DMS53 treated with DMSO at 0.1 percent for 48 hours (cell line): ENCODE measurements around the gene PAX1.

Experiments used
- DNase-seq: peaks from one replicate; lab custom pipeline; 2025; ENCODE audit not compliant: unreplicated experiment; lab: John Stamatoyannopoulos, UW

Gene PAX1

DNA sequence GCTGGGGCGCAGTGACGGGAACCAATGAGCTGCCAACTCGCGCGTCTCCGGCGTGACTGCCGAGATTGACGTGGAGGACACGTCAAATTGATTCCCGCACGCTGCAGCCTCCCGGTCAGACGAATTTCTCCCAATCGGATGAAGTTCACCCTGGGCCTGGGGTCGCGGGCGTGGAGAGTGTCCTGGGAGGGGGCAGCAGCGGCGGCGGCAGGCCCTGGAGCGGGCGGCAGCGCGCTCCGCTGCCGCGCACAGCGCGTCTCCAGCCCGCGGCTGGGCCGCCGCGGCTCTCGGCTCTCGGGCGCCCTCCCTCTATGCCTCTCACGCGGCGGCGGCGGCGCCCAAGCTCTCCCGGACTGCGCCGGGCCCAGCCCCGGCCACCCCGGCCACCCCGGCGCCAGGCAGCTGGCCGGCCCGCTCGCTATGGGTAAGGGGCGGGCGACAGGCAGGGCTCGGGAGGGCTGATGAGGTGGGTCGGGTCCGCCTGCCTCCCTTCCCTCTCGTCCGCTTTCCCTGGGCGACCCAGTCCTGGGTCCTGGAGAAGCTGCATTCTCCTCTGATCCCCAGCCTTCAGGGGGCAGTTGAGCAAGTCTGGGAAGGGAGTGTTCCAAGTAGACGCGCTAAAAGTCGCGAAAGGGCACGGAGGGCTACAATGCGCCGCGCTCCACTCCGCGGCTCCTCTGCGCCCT is at the start of gene PAX1:
Gene PAX1, plus strand, starts transcription at position 90 of the 686 bp plus-strand sequence. Its CDS starts 49 bp downstream, at position 139.
- no peak for DNase-seq

DNA sequence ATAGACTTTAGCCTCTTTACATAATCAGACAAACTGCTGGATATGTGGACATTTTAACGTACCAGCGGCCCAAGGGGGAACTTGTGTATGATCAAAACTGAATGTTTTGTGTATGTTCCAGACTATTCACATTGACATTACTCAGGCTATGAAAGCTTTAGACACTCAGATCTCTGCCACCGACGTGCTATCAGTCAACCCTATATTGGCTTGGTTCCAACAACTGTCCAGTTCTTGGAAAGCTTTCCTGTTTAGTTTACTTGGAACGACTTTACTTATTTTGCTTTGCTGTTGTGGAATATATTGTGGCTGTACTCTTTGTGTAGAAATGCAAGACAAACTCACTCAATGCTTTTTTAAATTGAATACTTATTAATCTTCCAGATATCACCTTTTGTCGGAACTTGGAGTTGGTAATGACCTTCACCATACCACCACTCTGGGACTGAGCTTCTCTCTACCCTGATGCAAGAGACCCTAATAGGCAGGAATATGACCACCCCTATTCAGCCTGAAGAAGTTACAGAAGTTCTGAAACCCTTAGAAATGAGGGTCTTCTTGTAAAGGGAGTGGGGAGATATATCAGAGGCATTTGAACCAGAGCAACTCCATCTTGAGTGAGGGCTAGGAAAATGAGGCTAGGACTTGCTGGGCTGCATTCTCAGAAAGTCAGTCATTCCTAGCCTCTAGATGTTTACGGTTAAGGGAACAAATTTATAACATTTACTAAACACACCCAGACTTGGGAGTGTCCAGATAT is 49.0 kb upstream of the PAX1 start:
- no peak for DNase-seq

DNA sequence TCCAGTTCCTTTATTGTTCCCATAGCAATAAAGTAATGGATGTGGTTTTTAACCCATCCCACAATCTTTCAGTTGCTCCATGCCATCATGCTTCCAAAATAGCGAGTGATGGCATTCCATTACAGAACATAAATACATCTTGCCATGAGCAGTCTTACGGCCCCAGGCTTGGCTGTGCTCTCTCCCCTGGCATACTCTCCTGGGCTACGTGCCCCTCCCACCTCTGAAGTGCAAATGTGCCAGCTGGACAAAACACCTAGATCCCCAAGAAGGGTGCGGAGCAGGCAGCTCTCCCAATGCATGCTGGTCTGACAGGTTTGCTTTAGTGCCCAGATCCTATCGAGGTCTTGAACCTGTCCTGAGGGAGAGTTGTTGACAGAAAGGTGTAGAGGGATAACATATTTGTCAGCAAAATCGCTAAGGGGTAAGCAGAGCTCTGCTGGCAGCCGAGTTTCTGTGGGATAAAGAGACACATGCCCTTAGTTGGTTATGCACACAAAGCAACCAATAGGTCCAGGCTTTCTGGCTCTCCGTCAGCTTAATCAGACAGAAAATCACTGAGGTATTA is 43.9 kb upstream of the PAX1 start:
- DNase-seq: no peak

DNA sequence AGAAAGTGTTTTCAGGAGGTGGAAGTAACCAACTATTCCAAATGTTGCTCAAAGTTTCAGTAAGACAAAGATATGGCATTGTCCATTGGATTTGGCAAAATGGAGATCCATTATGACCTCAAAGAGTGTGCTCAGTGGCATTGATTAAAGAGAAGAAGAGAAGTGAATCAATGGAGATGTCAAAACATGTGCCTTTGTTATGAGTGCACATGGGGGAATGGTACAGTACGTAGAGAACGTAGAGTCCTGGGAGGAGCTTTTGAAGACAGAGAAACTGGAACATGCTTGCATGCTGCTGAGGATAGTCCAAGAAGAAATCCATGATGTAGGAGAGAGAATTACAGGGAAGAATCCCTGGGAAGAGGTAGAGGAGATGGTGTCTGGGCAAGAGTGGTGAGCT is 42.0 kb upstream of the PAX1 start:
- DNase-seq: no peak

DNA sequence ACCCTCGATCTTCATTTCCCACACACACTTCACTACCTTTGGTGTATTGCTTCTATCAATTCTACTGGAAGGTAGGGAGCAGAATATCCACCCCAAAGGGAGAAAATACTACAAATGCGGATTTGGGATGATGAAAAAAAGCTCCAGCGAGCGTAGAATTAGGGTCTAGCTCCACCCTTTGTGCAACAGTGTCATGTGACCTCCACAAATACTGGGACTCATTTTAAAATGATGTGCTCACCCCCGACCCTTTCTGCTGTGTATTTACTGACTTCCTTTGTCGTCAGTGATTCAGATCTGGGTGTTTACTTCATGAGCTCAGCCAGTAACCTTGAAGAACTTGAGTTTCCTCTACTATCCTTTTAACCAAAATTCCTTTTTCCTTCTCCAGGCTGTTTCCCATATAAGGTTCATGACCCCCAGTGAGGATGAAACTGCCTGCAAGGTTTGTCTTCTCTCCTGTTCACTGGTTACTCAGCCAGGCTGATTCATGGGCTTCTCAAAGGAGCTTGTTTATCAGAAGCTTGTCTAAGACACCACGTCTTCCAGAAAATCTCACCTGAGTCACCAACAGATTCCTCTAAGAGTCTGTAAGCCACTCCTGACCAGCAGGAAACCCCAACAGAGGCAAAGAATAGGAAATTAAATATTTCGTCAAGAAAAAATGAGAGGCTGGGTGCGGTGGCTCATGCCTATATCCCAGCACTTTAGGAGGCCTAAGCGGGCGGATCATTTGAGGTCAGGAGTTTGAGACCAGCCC is 39.6 kb upstream of the PAX1 start:
- DNase-seq: no peak

DNA sequence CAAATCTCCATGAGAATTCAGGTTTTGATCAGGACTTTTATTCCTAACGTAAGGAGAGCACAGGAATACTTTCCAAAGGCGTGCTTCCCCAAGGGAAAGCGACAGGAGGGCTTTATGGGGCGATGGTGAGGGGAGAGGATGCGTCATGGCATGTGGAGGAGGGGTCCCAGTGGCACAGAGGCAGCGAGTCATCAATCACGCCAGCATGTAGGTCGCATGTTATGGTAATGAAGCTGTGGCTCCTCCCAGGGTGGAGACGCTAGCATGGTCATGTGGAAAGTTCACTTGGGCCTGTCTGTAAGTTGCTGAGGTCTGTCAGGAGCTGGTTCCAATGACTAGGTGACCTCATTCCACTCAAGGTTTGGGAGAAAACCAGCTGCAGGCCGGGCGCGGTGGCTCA is 35.3 kb upstream of the PAX1 start:
- DNase-seq: no peak

DNA sequence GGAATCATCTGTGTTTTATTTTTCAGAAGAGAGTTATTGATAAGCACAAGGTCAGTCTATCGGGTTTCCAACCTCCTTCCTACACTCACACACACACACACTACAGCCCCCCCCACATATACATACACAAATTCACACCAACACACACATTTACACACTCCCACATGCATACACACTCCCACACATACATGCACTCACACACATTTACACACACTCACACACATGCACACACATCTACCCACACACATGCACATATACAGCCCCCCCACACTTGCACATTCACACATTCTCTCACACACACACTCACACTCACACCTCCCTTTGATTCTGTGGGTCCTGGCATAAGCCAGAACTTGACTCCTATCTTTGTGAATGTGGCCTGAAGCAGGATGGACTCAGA is 34.5 kb upstream of the PAX1 start:
- DNase-seq: no peak

DNA sequence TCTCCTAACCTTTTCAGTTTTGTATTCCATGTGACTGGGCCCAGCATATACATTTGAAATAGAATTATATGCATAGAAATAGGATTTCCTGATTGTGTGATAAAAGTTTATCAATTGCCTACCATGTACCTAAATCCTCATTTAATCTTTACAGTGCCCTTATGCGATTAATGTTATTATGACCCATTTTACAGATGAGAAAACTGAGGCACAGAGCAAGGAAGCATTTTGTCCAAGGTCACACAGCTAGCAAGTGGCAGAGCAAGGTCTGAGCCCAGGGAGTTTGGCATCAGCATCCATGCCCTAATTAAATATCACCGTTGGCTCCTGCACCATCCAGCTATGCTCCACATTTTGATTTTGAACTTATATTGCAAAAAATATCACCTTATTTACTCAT is 28.2 kb upstream of the PAX1 start:
- DNase-seq: no peak

DNA sequence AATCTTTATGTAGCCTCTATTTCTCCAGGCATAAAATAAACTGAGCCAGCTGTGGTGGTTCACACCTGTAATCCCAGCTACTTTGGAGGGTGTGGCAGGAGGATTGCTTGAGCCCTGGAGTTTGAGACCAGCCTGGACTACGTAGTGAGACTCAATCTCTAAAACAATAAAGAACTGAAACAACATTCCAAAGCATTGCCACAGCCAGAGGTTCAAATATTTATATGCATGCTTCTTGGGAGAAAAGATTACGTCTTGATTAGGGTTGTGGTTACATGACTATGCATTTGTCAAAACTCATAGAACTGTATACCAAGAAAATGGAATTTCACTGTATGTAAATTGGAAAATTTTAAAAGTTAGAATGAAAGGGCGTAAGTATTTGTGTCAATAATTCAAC is 27.7 kb upstream of the PAX1 start:
- no peak for DNase-seq

DNA sequence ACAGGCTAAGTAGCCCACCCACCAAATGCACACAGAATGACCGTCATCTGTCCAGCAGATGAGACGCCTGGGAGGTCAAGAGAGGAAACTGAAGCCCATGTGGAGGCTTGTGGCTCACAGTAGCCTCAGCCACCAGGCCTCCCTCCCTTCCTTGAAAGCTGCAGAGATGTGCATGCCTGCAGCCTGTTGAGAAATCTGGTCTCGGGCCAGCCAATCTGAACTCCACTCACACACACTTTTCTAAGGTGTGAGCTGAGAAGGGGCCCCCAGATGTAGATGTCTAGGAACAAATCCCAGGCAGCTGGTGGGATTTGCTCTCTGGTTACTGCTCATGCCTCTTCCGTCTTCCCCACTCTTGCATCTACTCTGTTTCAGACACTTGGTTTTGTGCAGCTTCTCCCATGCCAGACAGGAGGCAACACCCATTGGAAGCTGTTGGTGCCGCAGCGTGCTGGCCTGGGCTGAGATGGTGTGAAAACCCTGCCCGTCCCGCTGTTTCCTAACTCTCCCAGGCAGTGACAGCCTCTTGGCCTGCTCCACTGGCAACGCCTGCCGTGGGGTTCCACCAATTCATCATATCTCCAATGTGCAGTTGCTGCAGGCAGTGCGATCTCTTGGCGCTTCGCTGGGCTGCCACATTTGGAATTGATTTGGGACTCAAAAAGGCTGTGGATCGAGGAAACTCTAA is 24.1 kb upstream of the PAX1 start:
- DNase-seq: no peak

DNA sequence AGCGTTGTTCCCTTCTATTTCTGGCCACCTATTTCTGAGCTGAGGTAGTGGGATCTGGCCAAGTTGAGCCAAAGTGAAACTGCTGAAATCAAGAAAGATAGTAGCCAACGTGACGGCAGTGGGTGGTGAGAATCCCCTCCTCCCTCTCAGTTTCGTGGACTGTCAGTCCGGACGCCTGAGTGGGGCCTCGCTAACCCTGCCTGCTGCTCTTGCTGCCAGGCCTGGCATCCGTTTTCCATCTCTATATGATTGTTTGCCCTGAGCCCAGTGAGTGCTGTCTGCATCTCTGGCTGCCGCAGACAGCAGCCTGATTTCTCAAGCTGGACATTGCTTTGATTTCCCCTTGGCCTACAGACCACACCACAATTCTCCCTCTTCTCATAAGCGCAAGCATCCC is 23.5 kb upstream of the PAX1 start:
- DNase-seq: no peak

DNA sequence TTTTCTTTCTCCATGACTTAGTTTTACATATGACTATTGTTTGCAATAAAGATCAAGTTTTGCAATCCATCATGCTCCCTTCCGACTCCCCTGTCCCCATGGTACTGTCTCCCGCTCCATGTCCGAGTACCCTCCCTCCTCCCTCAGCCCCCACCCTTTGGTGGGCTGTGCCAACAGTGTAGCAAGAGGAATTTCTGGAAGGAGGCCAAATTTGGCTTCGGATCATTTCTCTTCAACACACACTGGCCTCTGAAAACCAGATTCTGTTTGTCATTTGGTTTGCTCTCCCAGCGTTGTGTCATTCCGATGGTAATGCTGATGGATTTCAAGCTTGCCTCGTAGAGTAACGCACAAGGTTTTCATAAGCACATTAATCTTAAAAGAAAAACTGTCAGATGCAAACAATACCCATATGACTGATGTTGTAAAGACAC is 22.9 kb upstream of the PAX1 start:
- DNase-seq: no peak

DNA sequence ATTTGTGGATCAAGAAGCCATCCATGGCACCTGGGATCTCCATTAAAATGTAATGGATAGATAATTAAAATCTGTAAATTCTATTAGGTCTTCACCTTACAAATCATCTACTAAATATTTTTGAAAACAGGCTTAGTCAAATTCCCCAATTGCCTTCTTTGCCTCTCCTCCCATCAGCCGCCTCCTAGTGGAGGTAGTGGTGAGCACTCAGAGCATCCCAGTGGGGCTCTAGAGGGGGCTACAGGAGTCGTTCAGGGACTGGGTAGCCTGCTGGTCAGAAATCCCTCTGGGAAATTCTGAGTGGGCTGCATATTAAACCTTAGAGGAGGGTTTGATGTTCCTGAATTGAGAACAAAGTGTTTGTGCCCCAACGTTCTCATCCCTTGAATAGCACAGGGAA is 20.8 kb upstream of the PAX1 start:
- no peak for DNase-seq

DNA sequence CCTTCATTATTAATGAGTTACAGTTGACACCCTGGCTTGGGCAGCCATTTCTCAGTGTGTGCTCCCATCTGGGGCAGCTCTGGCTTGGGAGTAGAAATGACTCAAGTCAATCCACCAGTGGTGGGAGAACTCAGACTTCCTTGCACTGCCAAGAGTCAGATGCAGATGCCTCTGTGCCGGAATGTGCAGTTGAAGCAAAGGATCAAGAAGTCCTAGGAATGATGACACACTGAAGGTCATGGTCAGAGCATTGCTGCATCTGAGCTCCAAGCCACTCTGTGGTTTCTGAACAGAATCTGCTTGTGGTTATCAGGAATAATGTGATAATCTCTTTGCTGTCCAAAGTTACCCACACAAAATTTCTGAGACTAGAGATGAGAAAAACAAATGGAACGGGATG is 19.5 kb upstream of the PAX1 start:
- no peak for DNase-seq

DNA sequence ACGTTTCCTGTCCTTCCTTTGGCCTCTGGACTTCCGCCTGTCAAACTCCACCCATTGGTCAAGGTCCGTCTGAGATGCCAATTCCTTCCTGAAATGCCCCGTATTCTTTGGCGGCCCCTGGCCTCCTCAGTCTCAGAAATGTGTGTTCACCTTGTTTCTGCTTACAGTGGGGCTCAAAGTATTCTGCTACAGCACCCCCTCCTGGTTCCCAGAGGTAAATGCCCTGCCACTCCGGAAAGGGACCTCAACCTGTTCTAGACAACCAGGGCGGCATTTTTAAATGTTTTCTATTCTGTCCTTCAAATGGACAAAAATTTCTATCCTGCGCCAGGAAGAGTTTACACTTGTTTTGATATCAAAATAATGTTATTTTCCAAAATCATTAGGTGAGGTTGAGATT is 12.1 kb upstream of the PAX1 start:
- no peak for DNase-seq

DNA sequence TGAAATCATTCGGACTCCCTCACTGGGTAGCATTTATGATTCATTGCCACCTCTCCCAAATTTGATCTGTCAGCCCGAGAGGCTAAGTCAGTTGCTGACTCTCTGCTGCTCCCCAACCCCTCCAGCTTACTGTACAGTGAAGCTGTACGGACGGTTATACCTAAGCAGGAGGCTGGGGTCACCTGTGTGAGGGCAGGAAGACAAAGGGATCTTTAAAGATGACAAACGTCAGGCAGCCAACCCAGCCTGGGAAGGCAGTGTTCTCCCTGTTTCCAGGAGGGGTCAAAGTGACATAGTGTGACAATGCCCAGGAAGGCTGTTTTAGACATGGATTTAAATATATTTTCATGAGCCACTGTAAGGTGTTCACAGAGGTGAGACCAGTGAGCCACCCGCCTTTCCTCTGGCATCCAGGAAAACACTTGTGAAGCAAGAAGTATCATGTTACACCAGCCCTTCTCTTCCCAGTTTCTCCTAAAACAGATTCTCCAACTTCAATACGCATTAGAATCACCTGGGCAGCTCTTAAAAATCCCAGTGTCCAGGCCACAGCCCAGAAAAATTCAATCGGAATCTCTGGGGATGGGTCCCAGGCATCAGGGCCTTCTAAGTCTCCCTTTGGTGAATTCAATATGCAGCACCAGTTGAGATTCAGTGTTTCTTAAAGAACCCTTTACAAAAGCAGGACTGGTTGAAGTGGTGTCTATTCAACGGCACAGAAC is 6.8 kb upstream of the PAX1 start:
- DNase-seq: no peak

DNA sequence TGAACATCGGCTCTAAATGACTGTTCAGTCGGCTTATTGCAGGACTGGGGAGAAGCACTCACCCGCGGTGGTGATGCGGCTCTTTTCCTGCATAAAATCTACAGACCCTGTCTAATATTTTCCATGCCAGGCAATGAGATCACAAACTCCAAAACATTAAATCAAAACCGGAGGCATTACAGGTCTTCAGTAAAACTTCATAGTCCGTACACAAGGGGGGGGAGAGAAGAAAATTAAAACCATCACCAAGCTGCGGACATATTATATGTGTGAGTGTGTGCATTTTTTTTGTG is 6.3 kb upstream of the PAX1 start:
- no peak for DNase-seq

DNA sequence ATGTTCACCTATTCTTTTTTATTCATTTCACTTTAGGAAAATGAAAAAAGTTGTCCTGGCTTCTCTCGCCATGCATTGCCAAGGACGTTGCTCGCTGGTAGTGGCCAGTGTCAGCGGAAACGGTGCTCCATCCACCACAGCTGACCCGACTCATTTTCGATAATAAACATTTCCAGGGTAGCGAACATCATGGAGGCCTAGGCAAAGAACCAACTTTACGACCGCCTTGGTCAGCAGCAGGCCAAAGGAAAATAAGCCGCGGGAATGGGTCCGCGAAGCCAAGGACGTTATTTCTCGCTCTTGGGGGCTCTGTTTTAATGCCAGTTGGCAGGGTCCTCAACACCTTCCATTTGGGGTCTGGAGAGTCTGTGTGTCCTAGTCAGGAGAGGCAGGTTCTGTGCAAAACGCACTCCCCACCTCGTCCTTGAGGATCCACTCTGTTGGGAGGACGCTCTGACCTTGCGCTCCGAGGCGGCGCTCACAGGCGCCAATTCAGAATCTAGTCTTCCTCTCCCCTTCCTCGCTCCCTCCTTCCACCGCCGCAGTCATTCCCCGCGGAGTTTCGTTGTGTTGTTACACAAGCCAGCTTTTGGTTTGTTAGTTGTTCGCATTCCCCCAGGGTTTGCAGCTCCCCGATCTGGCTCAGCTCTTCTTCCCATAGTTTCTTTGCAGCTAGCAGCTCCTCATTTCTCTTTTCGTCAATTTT is 4.1 kb upstream of the PAX1 start:
- DNase-seq: no peak

DNA sequence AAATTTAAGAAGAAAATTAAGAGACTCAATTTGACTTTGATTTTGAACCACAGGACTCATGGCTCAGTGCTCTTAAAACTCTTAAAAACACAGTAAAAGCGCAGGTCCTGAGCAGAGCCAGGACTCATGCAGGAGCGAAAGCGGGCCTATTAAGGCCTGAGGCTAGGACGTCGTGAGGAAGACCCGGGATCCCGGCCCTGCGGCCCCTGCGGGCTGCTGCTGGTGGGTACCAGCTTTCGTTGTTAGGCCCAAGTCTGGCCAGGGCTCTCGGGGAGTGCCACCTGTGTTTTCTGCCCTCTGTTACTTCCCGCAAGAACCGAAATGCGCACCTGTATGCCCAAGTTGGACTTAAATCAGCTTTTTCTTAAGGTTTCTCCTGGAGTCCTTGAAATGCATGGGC is 3.4 kb upstream of the PAX1 start:
- no peak for DNase-seq
